ENCODE data around the gene HSPA4L.

DNA sequence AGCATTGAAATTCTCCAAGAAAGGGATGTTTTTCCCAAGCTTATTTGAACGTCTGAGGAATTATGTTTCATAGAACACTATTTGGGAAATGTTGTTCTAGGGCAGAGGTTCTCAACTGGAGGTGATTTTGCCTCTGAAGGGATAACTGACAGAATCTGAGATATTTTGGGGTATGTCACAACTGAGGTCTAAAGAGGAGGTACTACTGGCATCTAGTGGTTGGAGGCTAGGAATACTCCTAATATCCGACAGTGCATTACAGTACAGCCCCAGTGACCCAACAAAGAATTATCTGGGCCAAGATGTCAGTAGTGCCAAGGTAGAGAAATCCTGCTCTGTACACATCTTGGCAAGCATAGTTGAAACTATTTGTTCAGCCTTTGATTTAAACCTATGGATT lies 6.4 kb downstream of the HSPA4L start:
- TF ChIP-seq, protein P1, sequence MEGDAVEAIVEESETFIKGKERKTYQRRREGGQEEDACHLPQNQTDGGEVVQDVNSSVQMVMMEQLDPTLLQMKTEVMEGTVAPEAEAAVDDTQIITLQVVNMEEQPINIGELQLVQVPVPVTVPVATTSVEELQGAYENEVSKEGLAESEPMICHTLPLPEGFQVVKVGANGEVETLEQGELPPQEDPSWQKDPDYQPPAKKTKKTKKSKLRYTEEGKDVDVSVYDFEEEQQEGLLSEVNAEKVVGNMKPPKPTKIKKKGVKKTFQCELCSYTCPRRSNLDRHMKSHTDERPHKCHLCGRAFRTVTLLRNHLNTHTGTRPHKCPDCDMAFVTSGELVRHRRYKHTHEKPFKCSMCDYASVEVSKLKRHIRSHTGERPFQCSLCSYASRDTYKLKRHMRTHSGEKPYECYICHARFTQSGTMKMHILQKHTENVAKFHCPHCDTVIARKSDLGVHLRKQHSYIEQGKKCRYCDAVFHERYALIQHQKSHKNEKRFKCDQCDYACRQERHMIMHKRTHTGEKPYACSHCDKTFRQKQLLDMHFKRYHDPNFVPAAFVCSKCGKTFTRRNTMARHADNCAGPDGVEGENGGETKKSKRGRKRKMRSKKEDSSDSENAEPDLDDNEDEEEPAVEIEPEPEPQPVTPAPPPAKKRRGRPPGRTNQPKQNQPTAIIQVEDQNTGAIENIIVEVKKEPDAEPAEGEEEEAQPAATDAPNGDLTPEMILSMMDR (IDR thresholded peaks at IDR 0.05), result no peak
- no peak for TF ChIP-seq POLR2AphosphoS5 (IDR thresholded peaks at IDR 0.05)
